ENCODE results near the gene LRRD1.
"Not testable (repeated sequence)": the region's sequence is repeated elsewhere in the genome, so short reads cannot be mapped to it uniquely, and the experiment has no call there.

The LRRD1 gene

DNA sequence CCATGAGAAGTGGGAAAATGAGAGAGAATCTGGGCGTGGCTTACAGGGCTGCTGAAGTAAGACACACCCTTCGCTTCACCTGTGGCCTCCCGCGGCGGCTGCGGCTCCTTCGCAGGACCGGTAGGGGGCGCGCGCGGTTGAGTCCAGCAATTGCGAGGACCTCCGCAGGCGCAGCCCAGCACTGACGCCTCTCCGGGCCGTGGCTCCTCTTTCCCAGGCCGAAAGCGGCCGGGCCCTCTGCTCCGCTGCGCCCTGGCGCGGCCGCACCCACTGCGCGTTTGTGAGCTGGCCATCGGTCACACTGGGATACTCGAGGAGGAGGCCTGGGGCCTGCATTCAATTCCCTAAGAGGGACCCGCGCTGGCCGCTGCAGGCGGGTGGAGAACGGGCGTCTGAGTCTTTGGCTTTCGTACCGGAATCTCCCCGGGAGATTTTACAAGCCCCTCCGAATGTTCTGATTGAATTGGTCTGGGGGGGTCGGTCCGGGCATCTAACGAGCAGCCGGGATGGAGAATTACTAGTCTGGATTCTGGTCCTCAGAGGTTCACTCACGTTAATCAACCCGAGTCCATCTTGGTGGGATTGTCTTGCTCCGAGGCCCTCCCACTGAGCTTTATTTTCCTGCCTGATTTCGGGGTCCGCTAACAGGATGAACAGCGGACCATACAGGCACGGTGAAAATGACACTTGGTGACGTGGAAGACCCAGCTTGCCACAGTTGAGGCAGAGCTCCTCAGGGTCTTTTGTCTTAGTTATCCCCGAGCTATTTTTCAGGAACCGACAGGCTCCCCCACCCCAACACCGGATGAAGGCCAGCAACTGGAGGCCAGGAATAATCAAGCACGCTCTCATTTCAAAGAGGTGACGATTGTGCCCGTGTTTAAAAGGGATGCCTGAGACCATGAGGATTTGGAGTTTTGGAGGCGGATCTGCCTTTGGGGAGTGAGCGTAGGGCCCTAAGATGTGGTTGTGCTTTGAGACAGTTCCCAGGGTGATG is at the start of gene LRRD1:
TSS of gene LRRD1 (minus strand) at position 215 of the 997 bp plus-strand sequence. CDS start 13,940 bp downstream, outside the sequence.
- FAIRE-seq = no peak

DNA sequence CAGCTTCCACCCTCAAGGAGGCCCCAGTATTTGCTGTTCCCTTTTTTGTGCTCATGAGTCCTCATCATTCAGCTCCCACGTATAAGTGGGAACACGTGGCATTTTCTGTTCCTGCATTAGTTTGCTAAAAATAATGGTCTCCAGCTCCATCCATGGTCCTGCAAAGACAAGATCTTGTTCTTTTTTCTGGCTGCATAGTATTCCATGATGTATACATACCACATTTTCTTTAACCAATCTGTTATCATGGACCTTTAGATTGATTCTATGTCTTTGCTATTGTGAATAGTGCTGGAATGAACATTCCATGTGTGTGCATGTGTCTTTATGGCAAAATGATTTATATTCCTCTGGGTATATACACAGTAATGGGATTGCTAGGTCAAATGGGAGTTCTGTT is 49.8 kb upstream of the LRRD1 start:
- no peak for FAIRE-seq

DNA sequence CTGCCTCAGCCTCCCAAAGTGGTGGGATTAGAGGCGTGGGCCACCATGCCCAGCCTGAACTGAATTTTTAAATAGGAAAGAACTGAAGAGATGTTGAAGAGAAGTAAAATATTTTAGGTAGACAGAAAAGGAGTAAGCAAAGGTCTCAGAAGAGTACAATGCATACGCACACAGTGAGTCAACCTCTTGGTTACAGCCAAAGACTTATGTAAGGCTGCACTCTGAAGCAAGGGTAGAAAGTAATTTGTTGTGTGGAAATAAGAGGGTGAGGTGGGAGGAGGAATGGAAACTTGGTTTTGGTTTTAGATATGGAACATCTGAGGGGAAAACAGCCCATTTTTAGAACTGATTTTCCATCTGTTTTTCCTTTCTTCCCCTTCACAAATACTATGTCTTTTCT is 49.2 kb upstream of the LRRD1 start:
- no peak for FAIRE-seq

DNA sequence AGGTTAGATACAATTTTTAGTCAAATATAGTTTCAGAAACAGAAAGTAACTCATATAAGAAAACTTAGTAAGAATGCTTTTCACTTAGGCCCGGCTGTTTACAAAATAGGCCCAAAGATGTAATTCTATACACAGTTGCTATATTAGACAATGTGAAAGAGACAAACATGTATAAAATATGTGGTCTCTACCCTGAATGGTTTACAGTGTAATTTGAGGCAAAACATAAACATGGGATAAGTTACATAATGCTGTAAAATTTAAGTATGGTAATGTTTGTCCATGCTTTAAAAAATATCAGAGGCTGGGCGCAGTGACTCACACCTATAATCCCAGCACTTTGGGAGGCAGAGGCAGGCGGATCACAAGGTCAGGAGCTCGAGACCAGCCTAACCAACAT is 48.0 kb upstream of the LRRD1 start:
- no peak for FAIRE-seq

DNA sequence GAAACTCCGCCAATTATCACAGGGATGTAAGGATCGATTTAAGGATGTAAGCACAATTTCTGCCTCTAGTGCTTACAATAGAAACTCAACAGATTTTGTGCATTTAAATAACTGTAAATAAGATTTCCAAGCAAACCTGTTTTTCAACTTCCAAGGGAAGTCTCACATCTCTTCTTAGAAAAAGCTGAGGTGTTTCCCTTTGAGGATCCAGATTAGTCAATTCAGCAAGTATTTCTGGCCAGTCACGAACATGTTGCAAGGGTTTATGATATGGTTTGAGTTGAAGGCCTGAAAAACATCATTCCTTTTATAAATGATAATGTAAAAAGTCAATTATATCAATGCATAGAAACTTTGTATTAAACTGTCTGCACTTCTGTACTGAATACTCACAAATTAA is 42.8 kb upstream of the LRRD1 start:
- no peak for FAIRE-seq

DNA sequence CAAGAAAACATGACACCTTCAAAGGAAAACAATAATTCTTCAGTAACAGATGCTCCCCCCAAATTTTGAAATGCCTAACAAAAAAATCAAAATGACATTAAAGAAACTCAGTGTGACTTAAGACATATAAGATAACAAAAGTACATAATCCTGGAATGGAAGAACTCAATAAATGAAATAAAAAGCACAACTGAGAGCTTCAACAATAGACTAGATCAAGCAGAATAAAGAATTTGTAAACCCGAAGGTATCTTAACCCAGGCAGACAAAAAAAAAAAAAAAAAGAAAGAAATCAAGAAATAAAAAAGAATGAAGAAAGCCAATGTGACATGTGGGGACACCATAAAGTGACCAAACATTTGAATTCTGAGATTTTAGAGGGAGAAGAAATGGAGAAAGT is 27.7 kb upstream of the LRRD1 start:
- FAIRE-seq = no peak

DNA sequence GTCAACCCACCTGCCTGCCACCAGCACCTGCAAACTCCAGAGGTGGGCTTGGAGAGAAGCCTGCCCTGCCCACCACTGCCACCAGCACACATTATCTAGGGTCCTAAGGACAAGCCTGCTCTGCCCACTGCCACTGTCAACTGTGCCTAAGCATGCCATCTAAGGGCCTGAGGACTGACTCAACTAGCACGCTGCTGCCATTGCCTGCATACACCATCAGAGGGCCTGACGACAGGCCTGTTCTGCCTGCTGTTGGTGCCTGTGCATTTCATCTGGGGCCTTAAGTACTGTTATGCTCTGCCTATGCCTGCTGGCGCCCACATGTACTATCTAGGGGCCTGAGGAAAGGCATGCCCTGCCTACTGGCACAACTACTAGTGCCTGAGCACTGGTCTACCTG is 27.0 kb upstream of the LRRD1 start:
- FAIRE-seq = no peak

DNA sequence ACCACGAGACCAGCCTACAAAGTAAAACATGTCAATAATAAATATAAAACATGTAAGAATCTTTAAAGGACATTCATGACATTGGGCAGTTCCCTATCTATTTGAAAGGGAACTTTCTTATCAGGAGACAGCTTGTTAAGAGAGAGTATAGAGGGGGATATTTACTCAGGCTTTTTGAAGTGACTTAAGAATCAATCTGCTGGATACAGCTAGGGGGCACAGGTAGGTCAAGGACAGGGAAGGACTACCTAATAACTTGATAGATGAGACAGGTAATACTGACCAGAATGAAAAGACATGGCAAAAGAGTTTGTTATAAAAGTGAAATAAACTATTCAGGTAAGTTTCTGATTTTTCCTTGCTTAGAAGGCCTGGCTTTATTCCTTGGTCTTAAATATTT is 21.8 kb upstream of the LRRD1 start:
- FAIRE-seq = no peak

DNA sequence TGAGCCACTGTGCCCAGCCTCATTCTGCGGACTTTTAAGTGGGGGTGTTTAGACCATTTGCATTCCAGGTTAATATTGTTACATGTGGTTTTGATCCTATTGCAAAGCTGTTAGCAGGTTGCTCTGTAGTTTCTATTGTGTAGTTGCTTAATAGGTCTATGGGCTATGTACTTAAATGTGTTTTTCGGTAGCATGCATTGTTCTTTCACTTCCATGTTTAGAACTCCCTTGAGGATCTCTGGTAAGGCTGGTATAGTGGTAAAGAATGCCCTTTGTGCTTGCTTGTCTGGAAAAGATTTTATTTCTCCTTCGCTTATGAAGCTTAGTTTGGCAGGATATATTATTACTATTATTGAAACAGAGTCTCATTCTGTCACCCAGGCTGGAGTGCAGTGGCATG is 13.4 kb upstream of the LRRD1 start:
- no peak for FAIRE-seq

DNA sequence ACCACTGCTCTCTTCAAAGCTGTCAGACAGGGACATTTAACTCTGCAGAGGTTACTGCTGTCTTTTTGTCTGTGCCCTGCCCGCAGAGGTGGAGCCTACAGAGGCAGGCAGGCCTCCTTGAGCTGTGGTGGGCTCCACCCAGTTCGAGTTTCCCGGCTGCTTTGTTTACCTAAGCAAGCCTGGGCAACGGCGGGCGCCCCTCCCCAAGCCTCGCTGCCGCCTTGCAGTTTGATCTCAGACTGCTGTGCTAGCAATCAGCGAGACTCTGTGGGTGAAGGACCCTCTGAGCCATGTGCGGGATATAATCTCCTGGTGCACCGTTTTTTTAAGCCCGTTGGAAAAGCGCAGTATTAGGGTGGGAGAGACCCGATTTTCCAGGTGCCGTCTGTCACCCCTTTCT is 10.3 kb upstream of the LRRD1 start:
- not testable (repeated sequence) for FAIRE-seq

DNA sequence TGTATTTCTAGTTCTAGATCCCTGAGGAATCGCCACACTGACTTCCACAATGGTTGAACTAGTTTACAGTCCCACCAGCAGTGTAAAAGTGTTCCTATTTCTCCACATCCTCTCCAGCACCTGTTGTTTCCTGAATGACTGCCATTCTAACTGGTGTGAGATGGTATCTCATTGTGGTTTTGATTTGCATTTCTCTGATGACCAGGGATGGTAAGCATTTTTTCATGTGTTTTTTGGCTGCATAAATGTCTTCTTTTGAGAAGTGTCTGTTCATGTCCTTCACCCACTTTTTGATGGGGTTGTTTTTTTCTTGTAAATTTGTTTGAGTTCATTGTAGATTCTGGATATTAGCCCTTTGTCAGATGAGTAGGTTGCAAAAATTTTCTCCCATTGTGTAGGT is 5.4 kb upstream of the LRRD1 start:
- FAIRE-seq = not testable (repeated sequence)

DNA sequence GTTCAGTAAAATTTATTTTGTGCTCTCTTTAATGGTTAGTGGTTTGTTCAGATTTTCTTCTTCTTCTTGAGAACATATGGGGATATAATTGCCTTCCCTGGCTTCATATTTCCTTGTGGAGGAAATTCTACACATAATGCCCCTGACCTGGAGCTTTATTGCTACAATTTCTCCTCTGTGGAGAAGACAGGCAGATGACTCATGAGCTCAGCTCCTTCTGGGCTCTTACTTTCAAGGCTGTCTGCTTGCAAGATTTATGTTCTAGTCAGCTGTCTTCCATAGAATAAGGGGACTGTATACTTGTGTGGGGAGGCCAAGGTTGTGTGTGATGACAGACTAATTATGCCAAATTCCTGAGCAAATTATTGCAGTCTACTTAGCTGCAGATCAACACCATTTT is 1.6 kb downstream of the LRRD1 start:
- no peak for FAIRE-seq

DNA sequence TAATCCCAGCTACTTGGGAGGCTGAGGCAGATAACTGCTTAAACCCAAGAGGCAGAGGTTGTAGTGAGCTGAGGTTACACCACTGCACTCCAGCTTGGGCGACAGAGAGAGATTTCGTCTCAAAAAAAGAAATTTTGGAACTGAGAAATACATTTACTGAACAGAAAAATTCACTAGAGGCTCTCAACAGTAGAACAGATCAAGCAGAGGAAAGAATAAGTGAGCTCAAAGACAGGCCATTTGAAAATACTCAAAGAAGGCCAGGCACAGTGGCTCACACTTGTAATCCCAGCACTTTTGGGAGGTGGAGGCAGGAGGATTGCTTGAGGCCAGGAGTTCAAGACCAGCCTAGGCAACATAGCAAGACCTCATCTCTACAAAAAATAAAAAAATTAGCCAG is 9.4 kb downstream of the LRRD1 start:
- not testable (repeated sequence) for FAIRE-seq

DNA sequence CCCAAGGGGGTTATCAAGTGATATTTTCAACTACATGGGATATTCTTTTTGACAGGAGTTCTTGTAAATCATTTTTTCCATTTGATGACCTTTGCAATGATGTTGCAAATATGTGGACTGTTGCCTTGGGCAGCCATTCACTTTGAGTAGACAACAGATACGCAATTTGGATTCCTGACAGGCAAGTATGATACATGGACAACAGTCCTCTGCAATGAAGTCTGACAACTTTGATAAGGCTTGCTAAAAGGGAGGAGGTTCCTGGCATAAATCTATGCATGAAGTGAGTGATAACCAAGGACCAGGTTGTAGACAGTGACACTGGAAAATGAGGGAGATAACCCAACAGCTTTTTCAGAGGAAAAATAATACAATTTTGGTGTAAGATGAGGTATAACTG is 17.7 kb downstream of the LRRD1 start:
- FAIRE-seq = no peak

DNA sequence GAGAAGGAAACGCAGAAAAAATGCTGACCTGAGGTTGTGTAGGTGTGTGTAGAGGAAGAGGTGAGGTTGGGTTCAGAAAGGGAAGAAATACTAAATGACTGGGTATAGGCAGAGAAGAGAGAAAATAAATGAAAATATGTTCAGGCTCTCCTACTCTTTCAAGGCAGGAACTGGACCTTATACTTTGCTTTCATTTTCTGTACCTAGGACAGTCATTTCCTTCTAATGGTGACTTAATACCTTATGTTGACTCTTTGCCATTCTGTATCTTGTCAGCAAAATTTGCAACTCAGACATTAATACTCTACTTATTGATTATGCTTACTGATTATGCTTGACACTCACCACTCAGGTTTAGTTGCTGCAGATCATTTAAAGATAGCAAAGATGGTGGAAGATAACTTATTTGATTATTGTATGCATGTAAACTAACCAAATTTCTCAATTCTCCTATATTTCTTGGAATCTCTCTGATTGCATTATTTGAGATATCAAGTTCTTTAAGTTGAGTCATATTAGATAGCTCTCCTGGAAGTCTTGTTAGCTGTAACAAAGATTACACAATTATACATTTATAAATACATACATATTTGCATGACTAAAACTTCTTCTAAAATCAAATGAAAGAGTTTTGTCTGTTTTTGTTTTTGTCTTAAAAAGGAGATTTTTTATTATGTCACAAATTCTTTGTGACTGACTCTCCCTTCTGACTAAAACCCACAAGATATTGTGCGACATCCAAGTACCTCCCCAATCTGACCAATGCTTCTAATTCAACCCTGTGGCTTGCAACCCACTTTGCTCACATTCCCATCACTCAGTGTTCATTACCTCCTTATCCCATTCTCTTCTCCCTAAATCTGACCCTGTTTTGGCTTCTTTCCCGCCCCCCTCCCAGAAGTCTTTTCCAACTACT is 20.0 kb downstream of the LRRD1 start:
- FAIRE-seq = no peak

DNA sequence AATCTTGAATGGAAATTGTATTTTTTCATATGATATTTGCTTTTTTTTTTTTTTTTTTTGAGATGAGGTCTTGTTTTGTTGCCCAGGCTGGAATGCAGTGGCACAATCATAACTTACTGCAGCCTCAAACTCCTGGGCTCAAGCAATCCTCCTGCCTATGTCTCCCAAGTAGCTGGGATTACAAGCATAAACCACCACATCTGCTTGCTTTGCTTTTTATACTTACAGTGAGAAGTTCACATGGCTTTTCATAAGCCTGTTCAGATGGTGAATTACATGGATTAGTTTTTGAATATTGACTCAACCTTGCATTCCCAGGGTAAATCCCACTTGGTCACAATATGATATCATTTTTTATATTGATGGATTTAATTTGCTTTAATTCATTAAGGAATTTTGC is 22.0 kb downstream of the LRRD1 start:
- FAIRE-seq = no peak

DNA sequence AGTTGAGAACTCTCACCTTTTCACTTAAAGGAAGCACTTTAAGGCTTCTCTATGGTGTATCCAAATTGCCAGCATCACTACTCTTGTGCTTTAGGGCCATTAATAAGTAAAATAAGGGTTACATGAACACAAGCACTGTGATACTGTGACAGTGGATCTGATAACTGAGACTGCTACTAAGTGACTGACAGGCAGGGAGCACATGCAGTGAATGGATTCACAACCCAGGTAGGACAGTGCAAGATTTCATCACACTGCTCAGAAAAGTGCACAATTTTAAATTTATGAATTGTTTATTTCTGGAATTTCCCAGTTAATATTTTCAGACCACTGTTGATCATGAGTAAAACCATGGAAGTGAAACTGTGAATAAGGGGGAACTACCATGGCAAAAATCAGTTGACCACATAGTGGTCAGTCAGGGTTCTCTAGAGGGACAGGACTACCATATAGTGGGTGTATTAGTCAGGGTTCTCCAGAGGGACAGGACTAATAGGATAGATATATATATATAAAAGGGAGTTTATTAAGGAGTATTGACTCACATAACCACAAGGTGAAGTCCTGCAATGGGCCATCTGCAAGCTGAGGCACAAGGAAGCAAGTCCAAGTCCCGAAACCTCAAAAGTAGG is 23.7 kb downstream of the LRRD1 start:
- FAIRE-seq = no peak

DNA sequence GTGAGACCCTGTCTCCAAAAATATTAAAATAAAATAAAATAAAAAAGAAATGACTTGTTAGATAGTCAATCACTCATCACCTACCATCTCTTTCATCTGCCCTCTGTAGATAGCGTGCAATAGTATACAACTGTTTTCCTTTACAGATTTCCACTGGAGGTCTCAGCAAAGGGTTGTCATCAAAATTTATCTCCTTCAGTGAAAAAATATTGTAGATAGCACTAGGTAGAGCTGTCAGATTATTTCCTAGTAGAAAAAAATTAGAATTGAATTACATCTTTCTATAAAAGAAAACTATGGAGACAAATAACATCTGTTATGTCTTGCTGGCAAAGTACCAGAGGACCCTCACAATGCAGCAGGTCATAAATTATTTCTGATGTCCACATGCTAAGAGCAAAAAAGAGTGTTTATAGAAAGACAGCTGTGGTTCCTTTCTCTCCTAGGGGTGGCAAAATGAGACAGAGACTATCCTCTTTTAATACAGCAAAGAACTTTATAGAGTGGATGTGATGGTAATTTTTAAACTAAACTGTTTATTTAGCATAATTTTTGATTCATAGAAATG is 28.4 kb downstream of the LRRD1 start:
- FAIRE-seq = no peak

DNA sequence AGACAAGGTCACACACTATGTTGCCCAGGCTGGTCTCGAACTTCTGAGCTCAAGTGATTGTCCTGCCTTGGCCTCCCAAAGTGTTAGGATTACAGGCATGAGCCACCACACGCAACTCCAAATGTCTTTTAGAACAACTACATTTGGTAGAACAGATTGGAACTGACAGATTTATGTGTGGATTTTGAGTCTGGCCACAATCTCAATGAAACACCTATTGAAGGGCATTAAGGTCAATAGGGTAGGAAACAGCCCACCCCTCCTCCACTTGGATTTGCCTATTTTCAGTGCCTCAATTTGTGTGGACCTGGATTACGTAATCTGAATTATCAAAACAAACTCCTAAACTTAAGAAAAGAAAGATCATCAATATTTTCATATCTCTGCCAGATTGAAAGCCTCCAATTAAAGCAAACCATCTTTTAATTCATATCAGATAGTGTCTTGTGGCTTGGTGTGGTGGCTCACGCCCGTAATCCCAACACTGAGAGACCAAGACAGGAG is 29.2 kb downstream of the LRRD1 start:
- FAIRE-seq = no peak

DNA sequence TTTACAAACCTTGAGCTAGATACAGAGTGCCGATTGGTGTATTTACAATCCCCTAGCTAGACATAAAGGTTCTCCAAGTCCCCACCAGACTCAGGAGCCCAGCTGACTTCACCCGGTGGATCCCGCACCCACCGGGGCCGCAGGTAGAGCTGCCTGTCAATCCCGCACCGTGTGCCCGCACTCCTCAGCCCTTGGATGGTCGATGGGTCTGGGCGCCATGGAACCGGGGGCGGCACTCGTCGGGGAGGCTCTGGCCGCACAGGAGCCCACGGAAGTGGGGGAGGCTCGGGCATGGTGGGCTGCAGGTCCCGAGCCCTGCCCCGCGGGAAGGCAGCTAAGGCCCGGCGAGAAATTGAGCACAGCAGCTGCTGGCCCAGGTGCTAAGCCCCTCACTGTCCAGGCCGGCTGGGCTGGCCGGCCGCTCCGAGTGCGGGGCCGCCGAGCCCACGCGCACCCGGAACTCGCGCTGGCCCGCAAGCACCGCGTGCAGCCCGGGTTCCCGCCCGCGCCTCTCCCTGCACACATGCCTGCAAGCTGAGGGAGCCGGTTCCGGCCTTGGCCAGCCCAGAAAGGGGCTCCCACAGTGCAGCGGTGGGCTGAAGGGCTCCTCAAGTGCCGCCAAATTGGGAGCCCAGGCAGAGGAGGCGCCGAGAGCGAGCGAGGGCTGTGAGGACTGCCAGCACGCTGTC is 35.6 kb downstream of the LRRD1 start:
- not testable (repeated sequence) for FAIRE-seq

DNA sequence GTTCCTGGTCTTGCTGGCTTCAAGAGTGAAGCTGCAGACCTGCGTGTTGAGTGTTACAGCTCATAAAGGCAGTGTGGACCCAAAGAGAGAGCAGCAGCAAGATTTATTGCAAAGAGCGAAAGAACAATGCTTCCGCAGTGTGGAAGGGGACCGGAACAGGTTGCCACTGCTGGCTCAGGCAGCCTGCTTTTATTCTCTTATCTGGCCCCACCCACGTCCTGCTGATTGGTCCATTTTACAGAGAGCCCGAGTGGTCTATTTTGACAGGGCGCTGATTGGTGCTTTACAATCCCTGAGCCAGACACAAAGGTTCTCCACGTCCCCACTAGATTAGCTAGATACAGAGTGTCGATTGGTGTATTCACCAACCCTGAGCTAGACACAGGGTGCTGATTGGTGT is 36.2 kb downstream of the LRRD1 start:
- FAIRE-seq = not testable (repeated sequence)

DNA sequence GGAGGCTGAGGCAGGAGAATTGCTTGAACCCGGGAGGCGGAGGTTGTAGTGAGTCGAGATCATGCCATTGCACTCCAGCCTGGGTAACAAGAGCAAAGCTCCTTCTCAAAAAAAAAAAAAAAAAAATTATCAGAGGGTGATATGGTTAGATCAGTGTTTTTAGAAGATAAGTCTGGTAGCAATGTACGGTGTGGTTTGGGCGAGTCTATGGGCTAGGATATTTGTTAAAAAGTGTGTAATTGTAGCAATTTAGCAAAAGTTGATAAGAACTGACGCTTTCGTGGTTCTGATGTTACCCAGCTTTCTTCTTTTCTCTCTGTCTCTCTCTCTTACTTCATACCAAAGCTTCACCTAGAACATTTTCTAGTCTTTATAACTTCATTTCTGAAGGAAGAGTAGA is 37.8 kb downstream of the LRRD1 start:
- FAIRE-seq = no peak
